Thyroid gland (tissue), 4 donors: ENCODE data around the gene ABLIM1. TPM values are rescaled to one million over a fixed set of nuclear protein-coding genes. Genes with fewer than 3 reads are reported as not detected.

Experiments
- DNase-seq, 2 donors: peaks; one replicate each; pipeline ENCODE4 v3.0.0-alpha.2; 2019
- H3K27ac ChIP-seq, 3 donors: fragments of 200-600 bp; sonication (generic); 1 replicate in 2 of 3; 2 replicates in 1 of 3; pipeline ENCODE4 v1.5.1; 2016 to 2019; ENCODE audit warnings: mild to moderate bottlenecking in 1 of 3, moderate library complexity in 1 of 3
- H3K27me3 ChIP-seq: fragments of 200-600 bp; sonication (generic); one replicate; pipeline ENCODE4 v1.5.1; 2019
- H3K36me3 ChIP-seq, 2 donors: fragments of 200-600 bp; sonication (generic); one replicate each; pipeline ENCODE4 v1.5.1; 2016 to 2019
- H3K4me1 ChIP-seq, 2 donors: fragments of 200-600 bp; sonication (generic); one replicate each; pipeline ENCODE4 v1.5.1; 2017 to 2019
- H3K4me3 ChIP-seq, 3 donors: fragments of 200-600 bp; sonication (generic); replicated peaks in 1 of 3; 1 replicate in 2 of 3; 2 replicates in 1 of 3; pipeline ENCODE4 v1.5.1; 2016; ENCODE audit warnings: mild to moderate bottlenecking in 1 of 3
- H3K9me3 ChIP-seq: fragments of 200-600 bp; sonication (generic); one replicate; pipeline ENCODE4 v1.5.1; 2017
- POLR2A ChIP-seq, 2 donors: fragments of 450-650 bp; IDR thresholded peaks; one replicate each; pipeline ENCODE4 v1.6.1; 2017; ENCODE audit warnings: antibody characterized with exemption in 2 of 2, mild to moderate bottlenecking in 2 of 2, moderate library complexity in 1 of 2
- WGBS, 2 donors: methylation state at CpG; one replicate each; pipeline ENCODE4 v1.1.5; 2017; 5-methylcytosine and 5-hydroxymethylcytosine counted together
- intact Hi-C: fragments of 100-400 bp; cut with DNase I; formaldehyde crosslinking; loops from one replicate; pipeline ENCODE4 v1.15.1; 2023
- total RNA-seq, 4 donors: library from RNA; depleted of rRNA; stranded (reverse); fragments of >200 nt; gene quantifications; one replicate each; pipeline ENCODE4 v1.2.3, GENCODE V29; 2016
- TF ChIP-seq, protein P1 (sequence below), 6 experiments: fragments of 200-600 bp in 3 of 6; fragments of 450-650 bp in 3 of 6; sonication (generic) in 3 of 6; IDR thresholded peaks; one replicate each; pipeline ENCODE4 v1.5.1; 2016 to 2019; ENCODE audit warnings: antibody characterized with exemption in 6 of 6, mild to moderate bottlenecking in 2 of 6, inconsistent platforms in 1 of 6, moderate library complexity in 1 of 6

Gene ABLIM1
- total RNA-seq, 4 donors from 2014 or later, result 225 to 404 (median 382) TPM

- Histone ChIP-seq H3K36me3 (no peaks in the 10 kb centered on the region), H3K4me1 (peaks cover 6 to 9% of the 10 kb centered on the region in 2 donors), H3K27me3 (no peaks in the 10 kb centered on the region), H3K9me3 (no peaks in the 10 kb centered on the region), H3K4me3 (no peak overlapping the region), H3K27ac (no peak overlapping the region)
- WGBS, 2 donors, result 82% methylated on average over 3 of the region's 3 CpGs
- intact Hi-C loops, result loop anchor here (5.0 to 10.0 kb wide), 2 partner anchors 80 to 242 kb away; no protein-coding TSS in a partner anchor
- TF ChIP-seq POLR2A (IDR thresholded peaks at IDR 0.05), result no peak
- TF ChIP-seq, protein P1, sequence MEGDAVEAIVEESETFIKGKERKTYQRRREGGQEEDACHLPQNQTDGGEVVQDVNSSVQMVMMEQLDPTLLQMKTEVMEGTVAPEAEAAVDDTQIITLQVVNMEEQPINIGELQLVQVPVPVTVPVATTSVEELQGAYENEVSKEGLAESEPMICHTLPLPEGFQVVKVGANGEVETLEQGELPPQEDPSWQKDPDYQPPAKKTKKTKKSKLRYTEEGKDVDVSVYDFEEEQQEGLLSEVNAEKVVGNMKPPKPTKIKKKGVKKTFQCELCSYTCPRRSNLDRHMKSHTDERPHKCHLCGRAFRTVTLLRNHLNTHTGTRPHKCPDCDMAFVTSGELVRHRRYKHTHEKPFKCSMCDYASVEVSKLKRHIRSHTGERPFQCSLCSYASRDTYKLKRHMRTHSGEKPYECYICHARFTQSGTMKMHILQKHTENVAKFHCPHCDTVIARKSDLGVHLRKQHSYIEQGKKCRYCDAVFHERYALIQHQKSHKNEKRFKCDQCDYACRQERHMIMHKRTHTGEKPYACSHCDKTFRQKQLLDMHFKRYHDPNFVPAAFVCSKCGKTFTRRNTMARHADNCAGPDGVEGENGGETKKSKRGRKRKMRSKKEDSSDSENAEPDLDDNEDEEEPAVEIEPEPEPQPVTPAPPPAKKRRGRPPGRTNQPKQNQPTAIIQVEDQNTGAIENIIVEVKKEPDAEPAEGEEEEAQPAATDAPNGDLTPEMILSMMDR (IDR thresholded peaks at IDR 0.05), result no peak
- no peak for DNase-seq
These were observed 111.0 kb downstream of the ABLIM1 start for GRCh38 chr10:114547056-114547455.

DNA sequence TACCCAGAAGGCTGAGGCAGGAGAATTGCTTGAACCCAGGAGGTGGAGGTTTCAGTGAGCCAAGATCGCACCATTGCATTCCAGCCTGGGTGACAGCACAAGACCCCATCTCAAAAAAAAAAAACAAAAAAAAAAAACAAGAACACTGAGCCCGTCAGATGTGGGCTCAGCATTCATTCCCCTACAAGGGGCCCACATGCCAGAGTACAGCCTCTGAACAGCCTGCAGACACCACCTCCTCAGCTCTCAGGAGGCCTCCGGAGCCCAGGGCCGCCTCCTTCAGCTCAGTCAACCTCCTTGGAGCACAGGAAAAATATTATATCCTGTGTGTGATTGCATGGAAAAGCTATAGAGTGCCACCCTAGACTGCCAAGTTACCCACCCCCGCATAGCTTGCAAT, 112.3 kb downstream of the ABLIM1 start:
- no peaks in the 10 kb centered on the region for H3K36me3 ChIP-seq
- H3K9me3 ChIP-seq, result no peaks in the 10 kb centered on the region
- intact Hi-C loops, result loop anchor here (5.0 to 10.0 kb wide), 2 partner anchors 79 to 241 kb away; no protein-coding TSS in a partner anchor
- no peak for DNase-seq
- 92 to 99% methylated on average over 5 of the region's 5 CpGs for WGBS, 2 donors
- H3K27ac ChIP-seq, result no peak overlapping the region
- no peak overlapping the region for H3K4me3 ChIP-seq
- H3K27me3 ChIP-seq, result no peaks in the 10 kb centered on the region
- TF ChIP-seq, protein P1 (IDR thresholded peaks at IDR 0.05), result no peak
- no peak for TF ChIP-seq POLR2A (IDR thresholded peaks at IDR 0.05)
- H3K4me1 ChIP-seq, result peaks cover 0 to 4% of the 10 kb centered on the region in 2 donors

GRCh38 chr10:114545071-114545470, 113.0 kb downstream of the ABLIM1 start:
- H3K36me3 ChIP-seq, result no peaks in the 10 kb centered on the region
- 81 to 90% methylated on average over 10 of the region's 10 CpGs for WGBS, 2 donors

DNA sequence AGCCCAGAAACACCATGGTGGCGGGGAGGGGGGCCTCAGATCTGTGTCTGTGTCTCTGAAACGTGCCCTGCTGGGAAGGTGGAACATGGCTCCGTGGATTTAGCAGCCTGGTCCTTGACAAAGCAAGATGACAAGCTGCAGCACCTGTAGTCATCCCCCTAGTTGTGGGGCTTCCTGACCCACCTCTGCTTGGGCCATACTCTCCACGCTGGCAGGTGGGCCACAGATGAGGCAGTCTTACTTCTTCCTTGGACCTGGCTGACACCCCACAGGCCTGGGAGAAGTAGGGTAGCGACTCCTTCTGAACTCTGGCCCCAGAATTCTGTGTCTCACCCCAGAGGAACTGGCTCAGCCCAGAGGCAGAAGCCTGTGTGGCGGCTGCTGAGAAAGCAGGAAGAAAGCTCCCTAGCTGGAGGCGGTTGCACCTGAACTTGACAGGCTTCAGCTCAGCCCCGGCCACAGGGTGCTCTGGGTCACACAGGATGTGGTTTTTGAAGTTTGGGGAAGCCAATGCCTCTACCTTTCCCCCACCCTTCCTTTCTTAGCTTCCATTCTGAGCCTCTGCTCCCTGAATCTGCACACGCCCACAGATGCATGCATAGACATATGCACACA, 113.9 kb downstream of the ABLIM1 start:
- Histone ChIP-seq H3K4me1 (peaks cover 1 to 4% of the 10 kb centered on the region in 2 donors), H3K27me3 (no peaks in the 10 kb centered on the region), H3K36me3 (no peaks in the 10 kb centered on the region), H3K9me3 (no peaks in the 10 kb centered on the region), H3K4me3 (no peak overlapping the region), H3K27ac (no peak overlapping the region)
- 83 to 94% methylated on average over 4 to 9 of the region's 9 CpGs for WGBS, 2 donors
- intact Hi-C loops, result loop anchor here (10.0 kb wide), 1 partner anchor 239 kb away; no protein-coding TSS in a partner anchor
- DNase-seq, result no peak
- no peak for TF ChIP-seq POLR2A (IDR thresholded peaks at IDR 0.05)
- TF ChIP-seq, protein P1 (IDR thresholded peaks at IDR 0.05), result no peak

More at GRCh38 chr10:114545071-114545470, 113.0 kb downstream of the ABLIM1 start:
- Histone ChIP-seq H3K4me3 (no peak overlapping the region), H3K4me1 (peaks cover 0 to 4% of the 10 kb centered on the region in 2 donors), H3K27me3 (no peaks in the 10 kb centered on the region), H3K9me3 (no peaks in the 10 kb centered on the region), H3K27ac (no peak overlapping the region)
- intact Hi-C loops, result loop anchor here (5.0 to 10.0 kb wide), 2 partner anchors 78 to 240 kb away; no protein-coding TSS in a partner anchor
- TF ChIP-seq, protein P1 (IDR thresholded peaks at IDR 0.05), result no peak
- TF ChIP-seq POLR2A (IDR thresholded peaks at IDR 0.05), result no peak
- DNase-seq, result peak in 1 of 2 donors; percentile 34

DNA sequence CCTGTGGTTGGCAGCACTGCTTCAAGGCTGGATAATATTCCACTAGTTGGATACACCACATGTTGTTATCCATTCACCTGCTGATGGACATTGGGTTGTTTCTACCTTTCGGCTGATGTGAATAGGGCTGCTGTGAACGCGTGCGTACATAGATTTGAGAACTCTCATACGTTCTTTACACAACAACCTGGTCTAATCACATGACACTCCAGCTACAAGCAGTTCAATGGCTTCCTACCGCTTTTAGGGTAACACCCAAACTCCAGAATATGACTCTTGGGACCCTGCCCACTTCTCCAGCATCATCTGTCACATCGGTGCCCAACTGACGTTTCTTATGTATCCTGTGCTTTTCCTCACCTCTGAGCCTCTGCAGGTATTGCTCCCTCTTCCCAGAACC, 114.6 kb downstream of the ABLIM1 start:
- intact Hi-C loops, result loop anchor here (10.0 kb wide), 1 partner anchor 239 kb away; no protein-coding TSS in a partner anchor
- H3K27me3 ChIP-seq, result no peaks in the 10 kb centered on the region
- no peak for DNase-seq
- no peaks in the 10 kb centered on the region for H3K36me3 ChIP-seq
- no peak overlapping the region for H3K4me3 ChIP-seq
- H3K4me1 ChIP-seq, result peaks cover 7 to 9% of the 10 kb centered on the region in 2 donors
- no peaks in the 10 kb centered on the region for H3K9me3 ChIP-seq
- no peak overlapping the region for H3K27ac ChIP-seq
- WGBS, 2 donors, result 66 to 80% methylated on average over 8 of the region's 8 CpGs
- no peak for TF ChIP-seq POLR2A (IDR thresholded peaks at IDR 0.05)
- TF ChIP-seq, protein P1 (IDR thresholded peaks at IDR 0.05), result no peak
